ENCODE measurements around the gene TOM1.

Gene TOM1

DNA sequence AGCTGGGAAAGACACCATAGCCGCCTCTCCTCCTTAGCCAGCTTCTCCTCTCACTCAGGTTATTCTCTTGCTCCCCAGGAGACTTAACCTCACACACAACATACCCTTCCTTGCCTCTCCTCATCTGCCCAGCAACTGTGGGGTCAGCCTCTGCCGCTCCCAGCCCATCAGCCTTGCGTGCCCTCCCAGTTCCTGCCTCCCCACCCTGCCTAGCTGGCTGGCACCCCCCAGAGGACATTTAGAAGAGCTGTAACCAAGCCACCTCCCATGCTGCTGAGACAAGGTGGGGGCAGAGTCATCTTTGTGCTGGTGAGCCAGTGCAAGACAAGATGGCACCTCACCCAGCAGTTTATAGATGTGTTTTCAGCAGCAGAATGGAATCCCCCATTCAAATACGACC is 38.2 kb downstream of the TOM1 start:
- Histone ChIP-seq H3K36me3 (ENCODE audit: control insufficient read depth, insufficient read depth, low read length) (peaks cover 28% of the 10 kb centered on the region), H3K4me1 (ENCODE audit: control insufficient read depth, insufficient read depth, low read length) (no peaks in the 10 kb centered on the region), H3K27me3 (ENCODE audit: control insufficient read depth, insufficient read depth, low read length) (no peaks in the 10 kb centered on the region), H3K27ac (ENCODE audit: low read depth, low read length) (no peak overlapping the region), H3K9ac (ENCODE audit: low read depth, low read length) (no peak overlapping the region), H3K9me3 (ENCODE audit: control insufficient read depth, insufficient read depth, low read length) (no peaks in the 10 kb centered on the region), H3K4me3 (ENCODE audit: low read depth, low read length) (no peak overlapping the region)

- H3K36me3 ChIP-seq (ENCODE audit: control insufficient read depth, insufficient read depth, low read length), result peaks cover 7% of the 10 kb centered on the region
- no peak overlapping the region for H3K9ac ChIP-seq (ENCODE audit: low read depth, low read length)
- no peaks in the 10 kb centered on the region for H3K9me3 ChIP-seq (ENCODE audit: control insufficient read depth, insufficient read depth, low read length)
- no peak overlapping the region for H3K4me3 ChIP-seq (ENCODE audit: low read depth, low read length)
- H3K27ac ChIP-seq (ENCODE audit: low read depth, low read length), result no peak overlapping the region
- no peaks in the 10 kb centered on the region for H3K27me3 ChIP-seq (ENCODE audit: control insufficient read depth, insufficient read depth, low read length)
- no peaks in the 10 kb centered on the region for H3K4me1 ChIP-seq (ENCODE audit: control insufficient read depth, insufficient read depth, low read length)
Observed at GRCh38 chr22:35341090-35341874, 41.6 kb downstream of the TOM1 start.

DNA sequence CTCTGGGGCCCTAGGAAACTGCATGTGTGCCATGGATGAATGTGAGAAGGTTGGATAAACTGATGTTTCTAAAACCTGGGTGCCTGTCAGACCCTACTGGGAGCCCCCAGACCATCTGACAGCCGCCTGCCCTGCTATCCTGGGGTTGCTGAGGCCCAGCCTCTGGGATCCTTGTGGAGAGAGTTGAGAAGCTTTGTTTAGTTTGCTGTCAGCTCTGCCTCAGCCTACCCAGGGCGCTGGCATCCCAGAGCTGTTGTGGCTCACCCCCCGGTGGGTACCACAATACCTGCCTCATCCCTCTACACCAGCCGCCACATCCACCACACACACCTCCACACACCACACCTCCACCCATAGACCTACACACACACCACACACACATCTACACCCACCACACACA is 42.7 kb downstream of the TOM1 start:
- H3K4me3 ChIP-seq (ENCODE audit: low read depth, low read length), result no peak overlapping the region
- H3K36me3 ChIP-seq (ENCODE audit: control insufficient read depth, insufficient read depth, low read length), result peaks cover 3% of the 10 kb centered on the region; the same call in 1 of the 2 replicates
- no peaks in the 10 kb centered on the region for H3K4me1 ChIP-seq (ENCODE audit: control insufficient read depth, insufficient read depth, low read length)
- no peak overlapping the region for H3K9ac ChIP-seq (ENCODE audit: low read depth, low read length)
- H3K27me3 ChIP-seq (ENCODE audit: control insufficient read depth, insufficient read depth, low read length), result no peaks in the 10 kb centered on the region
- H3K27ac ChIP-seq (ENCODE audit: low read depth, low read length), result no peak overlapping the region
- H3K9me3 ChIP-seq (ENCODE audit: control insufficient read depth, insufficient read depth, low read length), result no peaks in the 10 kb centered on the region

DNA sequence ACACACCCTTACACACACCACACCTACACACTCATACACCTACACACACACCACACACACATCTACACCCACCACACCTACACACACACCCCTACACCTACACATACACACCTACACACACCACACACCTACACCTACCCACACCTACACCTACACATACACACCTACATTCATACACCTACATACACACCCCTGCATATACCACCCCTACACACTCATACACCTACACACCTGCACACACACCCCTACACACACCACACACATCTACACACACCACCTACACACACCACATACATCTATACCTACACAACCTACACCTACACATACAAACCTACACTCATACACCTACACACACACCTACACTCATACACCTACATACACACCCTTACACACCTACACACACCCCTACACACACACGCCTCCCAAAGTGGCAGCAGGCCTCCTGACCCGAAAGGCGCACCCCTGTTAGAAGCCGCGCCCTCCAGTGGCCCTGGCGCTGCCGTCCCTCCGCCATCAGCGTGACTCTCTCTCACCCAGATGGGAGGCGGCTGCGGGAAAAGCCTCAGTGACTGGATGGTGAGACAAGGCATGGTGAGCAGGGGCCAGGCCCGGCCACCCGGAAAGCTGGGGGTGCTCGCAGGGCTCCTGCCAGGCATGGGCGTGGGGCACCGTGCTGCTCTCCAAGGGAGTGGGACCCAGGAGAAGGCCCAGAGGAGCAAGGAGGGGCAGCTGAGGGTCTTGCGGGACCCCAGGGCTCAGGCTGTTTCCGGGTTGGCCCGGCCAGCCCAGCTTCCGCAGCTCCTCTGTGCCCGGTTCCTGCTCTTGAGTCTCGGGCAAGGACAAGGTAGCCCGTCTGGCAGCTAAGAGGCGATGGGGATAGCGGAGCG is 44.2 kb downstream of the TOM1 start:
- no peak overlapping the region for H3K9ac ChIP-seq (ENCODE audit: low read depth, low read length)
- no peak overlapping the region for H3K27ac ChIP-seq (ENCODE audit: low read depth, low read length)
- H3K4me1 ChIP-seq (ENCODE audit: control insufficient read depth, insufficient read depth, low read length), result no peaks in the 10 kb centered on the region
- H3K27me3 ChIP-seq (ENCODE audit: control insufficient read depth, insufficient read depth, low read length), result no peaks in the 10 kb centered on the region
- H3K36me3 ChIP-seq (ENCODE audit: control insufficient read depth, insufficient read depth, low read length), result peaks cover 3% of the 10 kb centered on the region; the same call in 1 of the 2 replicates
- H3K4me3 ChIP-seq (ENCODE audit: low read depth, low read length), result no peak overlapping the region
- no peaks in the 10 kb centered on the region for H3K9me3 ChIP-seq (ENCODE audit: control insufficient read depth, insufficient read depth, low read length)

- no peaks in the 10 kb centered on the region for H3K4me1 ChIP-seq (ENCODE audit: control insufficient read depth, insufficient read depth, low read length)
- H3K9me3 ChIP-seq (ENCODE audit: control insufficient read depth, insufficient read depth, low read length), result no peaks in the 10 kb centered on the region
- no peak overlapping the region for H3K9ac ChIP-seq (ENCODE audit: low read depth, low read length)
- H3K27me3 ChIP-seq (ENCODE audit: control insufficient read depth, insufficient read depth, low read length), result no peaks in the 10 kb centered on the region
- no peaks in the 10 kb centered on the region; the same call in 1 of the 2 replicates for H3K36me3 ChIP-seq (ENCODE audit: control insufficient read depth, insufficient read depth, low read length)
- no peak overlapping the region for H3K27ac ChIP-seq (ENCODE audit: low read depth, low read length)
- no peak overlapping the region for H3K4me3 ChIP-seq (ENCODE audit: low read depth, low read length)
Observed at GRCh38 chr22:35344956-35345690, 45.4 kb downstream of the TOM1 start.

- no peak overlapping the region for H3K4me3 ChIP-seq (ENCODE audit: low read depth, low read length)
- H3K9me3 ChIP-seq (ENCODE audit: control insufficient read depth, insufficient read depth, low read length), result no peaks in the 10 kb centered on the region
- H3K27me3 ChIP-seq (ENCODE audit: control insufficient read depth, insufficient read depth, low read length), result no peaks in the 10 kb centered on the region
- H3K36me3 ChIP-seq (ENCODE audit: control insufficient read depth, insufficient read depth, low read length), result no peaks in the 10 kb centered on the region; the same call in 1 of the 2 replicates
- H3K9ac ChIP-seq (ENCODE audit: low read depth, low read length), result no peak overlapping the region
- H3K27ac ChIP-seq (ENCODE audit: low read depth, low read length), result no peak overlapping the region
- peaks cover 4% of the 10 kb centered on the region; the same call in 1 of the 2 replicates for H3K4me1 ChIP-seq (ENCODE audit: control insufficient read depth, insufficient read depth, low read length)
Observed at GRCh38 chr22:35345808-35346505, 46.3 kb downstream of the TOM1 start.

- Histone ChIP-seq H3K36me3 (ENCODE audit: control insufficient read depth, insufficient read depth, low read length) (no peaks in the 10 kb centered on the region), H3K9me3 (ENCODE audit: control insufficient read depth, insufficient read depth, low read length) (no peaks in the 10 kb centered on the region), H3K9ac (ENCODE audit: low read depth, low read length) (no peak overlapping the region), H3K4me1 (ENCODE audit: control insufficient read depth, insufficient read depth, low read length) (peaks cover 10% of the 10 kb centered on the region; the same call in 1 of the 2 replicates), H3K27ac (ENCODE audit: low read depth, low read length) (no peak overlapping the region), H3K4me3 (ENCODE audit: low read depth, low read length) (no peak overlapping the region), H3K27me3 (ENCODE audit: control insufficient read depth, insufficient read depth, low read length) (peaks cover 5% of the 10 kb centered on the region)
Observed at GRCh38 chr22:35346596-35347220, 47.0 kb downstream of the TOM1 start.

GRCh38 chr22:35347462-35347861 is 47.8 kb downstream of the TOM1 start:
- H3K27ac ChIP-seq (ENCODE audit: low read depth, low read length), result no peak overlapping the region
- H3K27me3 ChIP-seq (ENCODE audit: control insufficient read depth, insufficient read depth, low read length), result peaks cover 6% of the 10 kb centered on the region
- no peaks in the 10 kb centered on the region for H3K9me3 ChIP-seq (ENCODE audit: control insufficient read depth, insufficient read depth, low read length)
- H3K36me3 ChIP-seq (ENCODE audit: control insufficient read depth, insufficient read depth, low read length), result no peaks in the 10 kb centered on the region
- H3K4me1 ChIP-seq (ENCODE audit: control insufficient read depth, insufficient read depth, low read length), result peaks cover 10% of the 10 kb centered on the region; the same call in 1 of the 2 replicates
- no peak overlapping the region for H3K9ac ChIP-seq (ENCODE audit: low read depth, low read length)
- no peak overlapping the region for H3K4me3 ChIP-seq (ENCODE audit: low read depth, low read length)

DNA sequence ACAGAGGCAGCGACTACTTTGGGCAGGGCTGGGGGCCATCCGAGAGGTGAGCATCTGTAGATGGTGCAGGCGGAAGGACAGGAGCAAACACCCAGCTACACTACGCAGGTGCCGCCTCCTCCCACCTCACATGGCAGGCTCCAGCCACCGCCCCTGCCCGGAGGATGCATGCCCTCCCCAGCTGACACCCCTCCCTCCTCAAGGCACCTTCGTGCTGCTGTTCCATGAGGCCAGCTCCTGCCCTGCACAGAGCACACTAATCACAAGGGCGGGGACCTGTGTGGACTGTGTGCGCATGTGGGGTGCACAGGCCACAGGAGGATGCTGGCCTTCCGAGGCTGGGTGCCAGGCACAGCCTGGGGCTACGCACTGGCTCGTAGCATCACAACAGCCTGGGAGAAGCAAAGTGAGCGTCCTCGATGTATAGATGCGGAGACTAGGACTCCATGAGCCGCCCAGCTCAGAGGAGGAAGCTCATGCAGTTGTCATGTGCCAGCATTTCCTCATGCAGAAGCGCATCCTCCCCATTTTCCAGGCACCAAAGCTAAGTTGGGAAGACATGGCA is 48.4 kb downstream of the TOM1 start:
- Histone ChIP-seq H3K27ac (ENCODE audit: low read depth, low read length) (no peak overlapping the region), H3K9ac (ENCODE audit: low read depth, low read length) (no peak overlapping the region), H3K4me3 (ENCODE audit: low read depth, low read length) (no peak overlapping the region), H3K36me3 (ENCODE audit: control insufficient read depth, insufficient read depth, low read length) (no peaks in the 10 kb centered on the region), H3K9me3 (ENCODE audit: control insufficient read depth, insufficient read depth, low read length) (no peaks in the 10 kb centered on the region), H3K27me3 (ENCODE audit: control insufficient read depth, insufficient read depth, low read length) (peaks cover 6% of the 10 kb centered on the region), H3K4me1 (ENCODE audit: control insufficient read depth, insufficient read depth, low read length) (peaks cover 10% of the 10 kb centered on the region; the same call in 1 of the 2 replicates)

DNA sequence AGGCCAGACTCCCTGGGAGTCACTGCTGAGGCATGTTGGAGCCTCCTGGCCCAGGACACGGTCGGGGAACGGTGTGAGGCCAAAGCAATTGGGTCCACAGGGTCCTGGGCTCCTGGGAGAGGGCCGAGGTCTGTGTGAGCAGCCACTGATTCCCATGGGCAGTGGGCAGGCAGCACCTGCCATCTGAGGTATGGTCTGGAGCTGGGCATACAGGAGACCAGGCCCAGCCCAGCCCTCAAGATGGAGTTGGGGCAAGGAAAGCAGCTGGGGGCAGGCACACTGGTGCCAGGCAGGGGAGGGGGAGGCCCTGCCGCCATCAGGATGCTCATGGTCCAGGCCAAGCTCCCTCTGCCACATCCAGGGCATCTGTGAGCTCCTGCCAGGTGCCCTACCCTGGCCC is 49.0 kb downstream of the TOM1 start:
- Histone ChIP-seq H3K9me3 (ENCODE audit: control insufficient read depth, insufficient read depth, low read length) (no peaks in the 10 kb centered on the region), H3K27me3 (ENCODE audit: control insufficient read depth, insufficient read depth, low read length) (peaks cover 6% of the 10 kb centered on the region), H3K4me1 (ENCODE audit: control insufficient read depth, insufficient read depth, low read length) (peaks cover 10% of the 10 kb centered on the region; the same call in 1 of the 2 replicates), H3K27ac (ENCODE audit: low read depth, low read length) (no peak overlapping the region), H3K4me3 (ENCODE audit: low read depth, low read length) (no peak overlapping the region), H3K36me3 (ENCODE audit: control insufficient read depth, insufficient read depth, low read length) (no peaks in the 10 kb centered on the region), H3K9ac (ENCODE audit: low read depth, low read length) (no peak overlapping the region)
